Sigmoid colon (tissue), 7 donors: ENCODE data around the gene SLC1A2. TPM values are rescaled to one million over a fixed set of nuclear protein-coding genes. Genes with fewer than 3 reads are reported as not detected.

Experiments used
- DNase-seq: peaks from one replicate; pipeline ENCODE4 v3.0.0-alpha.2; 2019
- H3K27ac ChIP-seq, 4 donors: fragments of 200-600 bp; sonication (generic); one replicate each; pipeline ENCODE4 v1.5.1; 2016 to 2019; ENCODE audit warnings: mild to moderate bottlenecking in 1 of 4
- H3K27me3 ChIP-seq, 3 donors: fragments of 200-600 bp; sonication (generic); one replicate each; pipeline ENCODE4 v1.5.1; 2019; ENCODE audit warnings: mild to moderate bottlenecking in 1 of 3
- H3K36me3 ChIP-seq, 4 donors: fragments of 200-600 bp; sonication (generic); one replicate each; pipeline ENCODE4 v1.5.1; 2016 to 2019
- H3K4me1 ChIP-seq, 4 donors: fragments of 200-600 bp; sonication (generic); one replicate each; pipeline ENCODE4 v1.5.1; 2017 to 2019
- H3K4me3 ChIP-seq, 4 donors: fragments of 200-600 bp; sonication (generic); one replicate each; pipeline ENCODE4 v1.5.1; 2017 to 2019; ENCODE audit warnings: mild to moderate bottlenecking in 2 of 4, moderate library complexity in 1 of 4
- H3K9me3 ChIP-seq, 4 donors: fragments of 200-600 bp in 3 of 4; sonication (generic) in 3 of 4; one replicate each; pipeline versions ENCODE4 v1.5.1 to v1.6.1; 2013 to 2019
- CTCF ChIP-seq, 4 experiments: fragments of 450-650 bp in 3 of 4; fragments of 200-600 bp in 1 of 4; IDR thresholded peaks; one replicate each; pipeline ENCODE4 v1.5.1; 2016 to 2019; ENCODE audit warnings: antibody characterized with exemption in 4 of 4, mild to moderate bottlenecking in 3 of 4, moderate library complexity in 2 of 4
- EP300 ChIP-seq, 4 donors: sonication (generic); formaldehyde crosslinking; IDR thresholded peaks; one replicate each; pipeline ENCODE4 v1.6.1; 2017; ENCODE audit warnings: antibody characterized with exemption in 4 of 4
- POLR2A ChIP-seq, 2 donors: fragments of 450-650 bp; IDR thresholded peaks; one replicate each; pipeline ENCODE4 v1.6.1; 2016; ENCODE audit warnings: antibody characterized with exemption in 2 of 2, mild to moderate bottlenecking in 2 of 2, moderate library complexity in 2 of 2
- POLR2AphosphoS5 ChIP-seq, 4 donors: sonication (generic); formaldehyde crosslinking; IDR thresholded peaks; one replicate each; pipeline ENCODE4 v1.6.1; 2017; ENCODE audit warnings: antibody characterized with exemption in 4 of 4
- WGBS, 2 donors: extraction: QIAGEN DNeasy Blood & Tissue Kit; methylation state at CpG; one replicate each; pipeline ENCODE4 v1.1.7; 2013; 5-methylcytosine and 5-hydroxymethylcytosine counted together
- intact Hi-C: fragments of 100-400 bp; cut with DNase I; formaldehyde crosslinking; loops from one replicate; pipeline ENCODE4 v1.15.1; 2023
- polyA plus RNA-seq, 3 donors: library from polyadenylated mRNA; stranded (reverse); fragments of 200-250 nt; gene quantifications; one replicate each; pipeline ENCODE4 v1.2.3, GENCODE V29; 2013
- total RNA-seq, 4 donors: library from RNA; depleted of rRNA; stranded (reverse); fragments of >200 nt; gene quantifications; one replicate each; pipeline ENCODE4 v1.1.0, GENCODE V29; 2016
- donor health status: healthy with polysubstance abuse.
- donor health status: Bipolar disorder and iron deficiency.
- donor health status: healthy.

The SLC1A2 gene
- total and polyA plus RNA-seq, 7 donors = 0.14 to 2.2 (median 0.48) TPM; not detected in 1

DNA sequence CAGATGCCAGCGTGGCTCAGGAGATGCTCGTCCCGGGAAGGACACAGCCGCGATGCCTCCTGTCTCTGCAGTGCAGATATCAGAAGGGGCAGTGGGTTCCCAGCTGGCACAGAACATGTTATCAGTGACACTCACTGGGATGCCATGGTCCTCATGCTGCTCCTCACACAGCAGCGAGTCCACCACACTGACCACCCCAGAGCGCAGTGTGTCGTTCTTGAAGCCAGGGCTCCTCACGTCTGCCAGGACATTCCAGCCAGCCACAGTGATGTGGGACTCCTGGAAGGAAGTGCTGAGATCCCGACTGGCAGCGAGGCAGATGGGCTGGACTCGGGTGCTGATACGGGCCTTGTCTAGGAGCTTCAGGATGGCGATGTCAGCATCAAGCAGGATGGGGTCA lies 13.1 kb upstream of the SLC1A2 start:
- intact Hi-C loops = no loop called here
- Histone ChIP-seq H3K4me3 (no peak overlapping the region), H3K27me3 (no peaks in the 10 kb centered on the region), H3K9me3 (no peaks in the 10 kb centered on the region), H3K27ac (no peak overlapping the region), H3K4me1 (no peaks in the 10 kb centered on the region), H3K36me3 (peaks cover 0 to 19% (median 2%) of the 10 kb centered on the region in 4 donors)
- 93 to 95% methylated on average over 14 of the region's 14 CpGs for WGBS, 2 donors
- TF ChIP-seq EP300 (IDR thresholded peaks at IDR 0.05) (no peak), POLR2AphosphoS5 (IDR thresholded peaks at IDR 0.05) (no peak)
- DNase-seq = no peak

DNA sequence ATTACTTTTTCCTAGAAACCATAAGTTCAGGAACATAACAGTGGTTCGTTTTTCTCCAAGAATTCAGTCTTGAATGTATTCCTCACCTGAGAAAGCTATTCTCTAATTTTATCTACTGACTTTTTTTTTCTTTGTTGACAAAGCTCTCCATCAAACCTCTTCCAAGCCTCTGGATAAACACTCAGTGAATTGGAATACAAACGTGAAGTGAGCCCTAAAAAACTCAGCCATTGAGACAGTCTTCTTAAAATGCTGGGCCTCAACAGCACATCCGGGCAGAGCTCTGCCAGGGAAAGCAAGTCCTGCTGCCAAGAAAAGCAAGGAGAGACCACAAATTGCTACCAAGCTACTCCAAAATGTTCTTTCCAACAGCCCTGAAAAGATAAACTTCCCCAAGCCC lies 7.7 kb upstream of the SLC1A2 start:
- no peaks in the 10 kb centered on the region for H3K27me3 ChIP-seq
- 21 to 50% methylated on average over 3 of the region's 3 CpGs for WGBS, 2 donors
- no peak overlapping the region for H3K4me3 ChIP-seq
- intact Hi-C loops = no loop called here
- H3K9me3 ChIP-seq = no peaks in the 10 kb centered on the region
- DNase-seq = no peak
- no peaks in the 10 kb centered on the region for H3K4me1 ChIP-seq
- H3K27ac ChIP-seq = no peak overlapping the region
- no peak for TF ChIP-seq POLR2A (IDR thresholded peaks at IDR 0.05)
- no peak for TF ChIP-seq EP300 (IDR thresholded peaks at IDR 0.05)
- no peak for TF ChIP-seq CTCF (IDR thresholded peaks at IDR 0.05)
- TF ChIP-seq POLR2AphosphoS5 (IDR thresholded peaks at IDR 0.05) = no peak
- peaks cover 0 to 7% (median 0%) of the 10 kb centered on the region in 4 donors for H3K36me3 ChIP-seq

GRCh38 chr11:35426351-35426750 lies 7.0 kb upstream of the SLC1A2 start:
- intact Hi-C loops = no loop called here
- no peaks in the 10 kb centered on the region for H3K9me3 ChIP-seq
- H3K4me3 ChIP-seq = no peak overlapping the region
- no peaks in the 10 kb centered on the region for H3K27me3 ChIP-seq
- H3K4me1 ChIP-seq = no peaks in the 10 kb centered on the region
- no peak overlapping the region for H3K27ac ChIP-seq
- 90 to 92% methylated on average over 1 of the region's 1 CpG for WGBS, 2 donors
- DNase-seq = no peak
- no peak for TF ChIP-seq POLR2A (IDR thresholded peaks at IDR 0.05)
- TF ChIP-seq EP300 (IDR thresholded peaks at IDR 0.05) = no peak
- no peak for TF ChIP-seq POLR2AphosphoS5 (IDR thresholded peaks at IDR 0.05)
- peaks cover 0 to 3% (median 0%) of the 10 kb centered on the region in 4 donors for H3K36me3 ChIP-seq

DNA sequence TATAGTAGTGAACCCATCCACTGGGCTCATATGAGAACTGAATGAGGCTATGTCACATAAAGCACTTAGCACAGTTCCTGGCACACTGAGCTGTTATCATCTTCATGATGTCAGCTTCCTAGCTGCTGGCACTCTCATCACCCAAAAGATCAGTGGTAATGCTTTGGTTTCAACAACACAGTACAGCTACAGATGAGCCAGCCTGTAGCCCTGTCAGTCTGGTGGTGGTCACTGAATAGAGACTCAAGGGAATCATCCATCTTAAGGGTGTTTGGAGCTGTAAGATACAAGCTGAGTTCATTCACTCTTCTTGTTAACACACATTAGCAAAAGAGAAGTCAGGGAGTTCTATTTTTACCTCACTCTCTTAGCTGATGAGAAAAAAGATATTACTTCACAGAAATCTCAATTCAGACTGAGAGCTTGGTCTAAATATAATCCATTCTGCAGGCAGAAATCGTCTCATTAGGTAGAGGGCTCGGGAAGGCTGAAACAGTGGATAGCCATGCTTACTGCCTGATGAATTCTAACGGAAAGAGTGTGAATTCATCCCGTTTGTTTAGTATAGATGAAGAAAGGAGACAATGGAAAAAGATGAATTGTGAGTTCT lies 6.3 kb upstream of the SLC1A2 start:
- TF ChIP-seq POLR2A (IDR thresholded peaks at IDR 0.05) (no peak), EP300 (IDR thresholded peaks at IDR 0.05) (no peak), CTCF (IDR thresholded peaks at IDR 0.05) (no peak), POLR2AphosphoS5 (IDR thresholded peaks at IDR 0.05) (no peak)
- Histone ChIP-seq H3K4me1 (no peaks in the 10 kb centered on the region), H3K27ac (no peak overlapping the region), H3K36me3 (peaks cover 0 to 1% (median 0%) of the 10 kb centered on the region in 4 donors), H3K4me3 (no peak overlapping the region), H3K9me3 (no peaks in the 10 kb centered on the region), H3K27me3 (peaks cover 0 to 5% (median 0%) of the 10 kb centered on the region in 3 donors)
- intact Hi-C loops = no loop called here
- no peak for DNase-seq
- 76 to 88% methylated on average over 4 of the region's 4 CpGs for WGBS, 2 donors

DNA sequence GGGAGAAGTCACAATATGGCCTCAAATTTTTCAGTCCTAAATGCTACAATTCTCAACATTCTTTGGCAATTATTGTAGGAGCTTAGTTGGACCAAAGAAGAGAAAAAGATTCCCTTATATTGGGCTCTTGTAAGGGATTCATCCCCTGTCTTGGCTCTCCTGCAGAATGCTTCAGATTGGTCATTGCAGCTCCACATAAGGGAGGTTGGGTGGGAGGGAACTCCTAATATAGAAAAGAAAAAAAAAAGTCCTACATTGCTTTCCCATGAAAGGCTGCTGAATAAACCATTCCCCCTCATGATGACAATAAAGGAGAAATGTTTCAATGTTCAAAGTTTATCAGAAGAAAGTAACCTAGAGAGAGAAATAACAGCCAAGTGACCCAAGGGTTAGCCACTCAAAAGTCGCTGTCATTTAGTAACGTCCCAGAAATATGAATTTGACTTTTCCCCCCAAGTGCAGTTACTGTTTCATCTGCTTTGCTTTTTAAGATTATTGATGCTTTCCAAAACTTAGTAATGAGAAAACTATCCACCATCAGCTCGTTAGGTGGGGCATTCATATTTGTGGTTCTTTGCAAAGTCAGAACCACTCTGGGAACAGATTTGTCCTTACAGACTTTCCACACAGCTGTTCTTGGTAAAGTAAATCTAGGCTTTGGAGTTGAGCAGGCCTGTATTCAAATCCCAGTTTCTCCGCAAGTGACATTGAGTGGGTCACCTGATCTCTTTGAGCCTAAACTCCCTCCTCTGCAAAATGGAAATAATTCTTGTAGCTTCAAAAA lies 5.0 kb upstream of the SLC1A2 start:
- Histone ChIP-seq H3K4me1 (peaks cover 0 to 13% (median 12%) of the 10 kb centered on the region in 4 donors), H3K27me3 (peaks cover 5 to 19% (median 9%) of the 10 kb centered on the region in 3 donors), H3K27ac (no peak overlapping the region), H3K4me3 (no peak overlapping the region), H3K9me3 (no peaks in the 10 kb centered on the region), H3K36me3 (no peaks in the 10 kb centered on the region)
- intact Hi-C loops = no loop called here
- TF ChIP-seq CTCF (IDR thresholded peaks at IDR 0.05) (no peak), POLR2A (IDR thresholded peaks at IDR 0.05) (no peak), POLR2AphosphoS5 (IDR thresholded peaks at IDR 0.05) (no peak), EP300 (IDR thresholded peaks at IDR 0.05) (no peak)
- 65 to 67% methylated on average over 4 of the region's 4 CpGs for WGBS, 2 donors
- no peak for DNase-seq
